Uterus (tissue), 4 donors: Measurements from ENCODE around the gene LRRC57. TPM values are rescaled to one million over a fixed set of nuclear protein-coding genes. Genes with fewer than 3 reads are reported as not detected.

Source experiments
- DNase-seq, 2 donors: peaks; one replicate each; pipeline ENCODE4 v3.0.0-alpha.2; 2019 to 2020
- H3K27ac ChIP-seq, 2 donors: fragments of 200-600 bp; sonication (generic); 1 replicate in 1 of 2; 2 replicates in 1 of 2; pipeline ENCODE4 v1.5.1; 2016 to 2018
- H3K27me3 ChIP-seq, 2 donors: fragments of 200-600 bp; sonication (generic); one replicate each; pipeline ENCODE4 v1.5.1; 2018 to 2019; ENCODE audit warnings: control low read depth in 1 of 2
- H3K36me3 ChIP-seq, 2 donors: fragments of 200-600 bp; sonication (generic); one replicate each; pipeline ENCODE4 v1.5.1; 2019; ENCODE audit warnings: control low read depth in 1 of 2
- H3K4me1 ChIP-seq, 2 donors: fragments of 200-600 bp; sonication (generic); one replicate each; pipeline ENCODE4 v1.5.1; 2018 to 2019; ENCODE audit warnings: control low read depth in 1 of 2
- H3K4me3 ChIP-seq, 2 donors: fragments of 200-600 bp; sonication (generic); 1 replicate in 1 of 2; 2 replicates in 1 of 2; pipeline ENCODE4 v1.5.1; 2018 to 2019; ENCODE audit warnings: mild to moderate bottlenecking in 1 of 2
- H3K9me3 ChIP-seq, 2 donors: fragments of 200-600 bp; sonication (generic); one replicate each; pipeline ENCODE4 v1.5.1; 2019; ENCODE audit warnings: control low read depth in 1 of 2
- CTCF ChIP-seq, 4 experiments: fragments of 200-600 bp in 2 of 4; fragments of 450-650 bp in 2 of 4; sonication (generic) in 2 of 4; IDR thresholded peaks; one replicate each; pipeline ENCODE4 v1.5.1; 2016 to 2019; ENCODE audit warnings: antibody characterized with exemption in 4 of 4, mild to moderate bottlenecking in 2 of 4, moderate library complexity in 1 of 4
- POLR2A ChIP-seq, 2 donors: fragments of 450-650 bp; IDR thresholded peaks; one replicate each; pipeline ENCODE4 v1.6.1; 2016; ENCODE audit warnings: antibody characterized with exemption in 2 of 2, mild to moderate bottlenecking in 1 of 2, moderate library complexity in 1 of 2
- intact Hi-C: fragments of 100-400 bp; cut with DNase I; formaldehyde crosslinking; loops from one replicate; pipeline ENCODE4 v1.15.1; 2023; ENCODE audit warnings: low total_unique reads
- total RNA-seq, 4 donors: library from RNA; depleted of rRNA in 3 of 4; stranded (reverse); fragments of >200 nt in 3 of 4; gene quantifications; one replicate each; pipeline versions ENCODE4 v1.1.0 to v1.2.4, GENCODE V29; 2014 to 2023
- donor health status: DM: yes; HTN: yes; CAD: no.

LRRC57 gene
- total RNA-seq, 4 donors from 2014 or later = 8.7 to 27.1 (median 21.9) TPM

DNA sequence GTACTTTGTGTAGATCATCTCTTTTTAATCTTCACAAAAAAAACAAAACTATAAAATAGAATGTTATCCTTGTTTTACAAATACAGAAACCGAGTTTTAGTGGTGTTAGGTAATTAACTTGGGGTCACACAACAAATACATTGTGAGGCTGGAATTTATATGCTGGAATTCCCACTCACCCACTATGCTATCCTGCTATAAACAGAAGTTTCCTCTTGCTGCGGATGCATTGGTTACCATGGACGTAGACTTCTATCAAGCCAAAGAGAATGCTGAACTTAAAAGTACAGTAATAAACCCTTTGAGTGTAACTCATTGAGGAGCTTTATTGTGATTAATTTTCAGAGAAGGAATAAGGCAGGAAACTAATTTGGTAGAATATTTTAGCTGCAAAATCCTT is 44.0 kb downstream of the LRRC57 start:
- DNase-seq = no peak
- H3K27ac ChIP-seq = peak overlapping the region; percentile 46 to 99
- H3K4me1 ChIP-seq = peaks cover 13 to 17% of the 10 kb centered on the region in 2 donors
- no peaks in the 10 kb centered on the region for H3K27me3 ChIP-seq
- TF ChIP-seq POLR2A (IDR thresholded peaks at IDR 0.05) = no peak
- no peak for TF ChIP-seq CTCF (IDR thresholded peaks at IDR 0.05)
- H3K36me3 ChIP-seq = no peaks in the 10 kb centered on the region
- no peaks in the 10 kb centered on the region for H3K9me3 ChIP-seq
- intact Hi-C loops = no loop called here
- no peak overlapping the region for H3K4me3 ChIP-seq

- no peak for DNase-seq
- TF ChIP-seq CTCF (IDR thresholded peaks at IDR 0.05) (no peak), POLR2A (IDR thresholded peaks at IDR 0.05) (no peak)
- Histone ChIP-seq H3K36me3 (no peaks in the 10 kb centered on the region), H3K27ac (peak overlapping the region; percentile 2 to 99), H3K4me1 (peaks cover 17 to 18% of the 10 kb centered on the region in 2 donors), H3K9me3 (no peaks in the 10 kb centered on the region), H3K4me3 (no peak overlapping the region), H3K27me3 (no peaks in the 10 kb centered on the region)
- intact Hi-C loops = no loop called here
These were observed 44.8 kb downstream of the LRRC57 start for GRCh38 chr15:42503825-42504224.

DNA sequence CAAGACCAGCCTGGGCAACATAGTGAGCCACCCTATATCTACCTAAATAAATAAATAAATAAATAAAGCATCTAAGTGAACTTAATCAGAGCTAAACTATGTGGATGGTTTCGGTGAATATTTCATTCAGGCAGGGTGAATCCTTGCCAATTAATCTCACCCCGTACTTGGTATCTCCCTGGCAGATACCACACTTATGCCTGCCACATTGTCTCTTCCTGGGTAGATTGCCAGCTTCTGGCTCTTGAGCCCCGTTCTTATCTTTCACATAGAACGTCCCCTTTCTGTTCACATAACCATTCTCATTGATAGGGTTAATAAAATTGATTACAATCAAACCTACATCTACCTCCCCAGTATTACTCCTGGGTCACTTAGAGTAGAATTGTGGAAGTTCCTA is 46.1 kb downstream of the LRRC57 start:
- Histone ChIP-seq H3K27me3 (no peaks in the 10 kb centered on the region), H3K4me1 (peaks cover 17% of the 10 kb centered on the region in 2 donors), H3K36me3 (no peaks in the 10 kb centered on the region), H3K27ac (peak overlapping the region; percentile 51 to 99), H3K4me3 (no peak overlapping the region), H3K9me3 (no peaks in the 10 kb centered on the region)
- DNase-seq = no peak
- no peak for TF ChIP-seq CTCF (IDR thresholded peaks at IDR 0.05)
- TF ChIP-seq POLR2A (IDR thresholded peaks at IDR 0.05) = no peak
- intact Hi-C loops = no loop called here

DNA sequence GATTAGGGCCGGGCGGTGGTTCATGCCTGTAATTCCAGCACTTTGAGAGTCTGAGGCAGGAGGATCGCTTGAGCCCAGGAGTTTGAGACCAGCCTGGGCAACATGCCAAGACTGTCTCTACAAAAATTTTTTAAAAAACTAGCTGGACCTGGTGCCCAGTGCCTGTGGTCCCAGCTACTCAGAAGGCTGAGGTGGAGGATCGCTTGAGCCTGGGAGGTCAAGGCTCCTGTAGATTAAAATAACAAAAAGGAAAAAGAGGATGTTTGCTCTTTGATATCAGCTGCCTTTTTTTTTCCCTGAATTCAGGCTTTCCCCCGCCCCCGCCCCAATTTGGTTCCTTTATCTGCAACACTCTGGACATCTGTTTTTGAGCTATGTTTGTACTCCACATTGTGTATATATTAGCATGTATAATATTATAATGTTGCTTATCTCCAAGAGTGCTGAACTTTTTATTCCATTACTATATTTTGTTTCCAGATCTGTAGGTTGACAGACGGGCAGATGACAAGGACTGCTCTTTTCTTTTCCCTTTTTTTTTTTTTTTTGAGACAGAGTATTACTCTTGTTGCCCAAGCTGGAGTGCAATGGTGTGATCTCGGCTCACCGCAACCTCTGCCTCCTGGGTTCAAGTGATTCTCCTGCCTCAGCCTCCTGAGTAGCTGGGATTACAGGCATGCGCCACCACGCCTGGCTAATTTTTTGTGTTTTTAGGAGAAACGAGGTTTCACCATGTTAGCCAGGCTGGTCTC is 48.6 kb downstream of the LRRC57 start:
- intact Hi-C loops = no loop called here
- Histone ChIP-seq H3K4me3 (no peak overlapping the region), H3K36me3 (no peaks in the 10 kb centered on the region), H3K9me3 (no peaks in the 10 kb centered on the region), H3K4me1 (peaks cover 12 to 14% of the 10 kb centered on the region in 2 donors), H3K27me3 (no peaks in the 10 kb centered on the region), H3K27ac (peak overlapping the region; percentile 81 to 99)
- no peak for TF ChIP-seq POLR2A (IDR thresholded peaks at IDR 0.05)
- TF ChIP-seq CTCF (IDR thresholded peaks at IDR 0.05) = no peak
- DNase-seq = no peak

DNA sequence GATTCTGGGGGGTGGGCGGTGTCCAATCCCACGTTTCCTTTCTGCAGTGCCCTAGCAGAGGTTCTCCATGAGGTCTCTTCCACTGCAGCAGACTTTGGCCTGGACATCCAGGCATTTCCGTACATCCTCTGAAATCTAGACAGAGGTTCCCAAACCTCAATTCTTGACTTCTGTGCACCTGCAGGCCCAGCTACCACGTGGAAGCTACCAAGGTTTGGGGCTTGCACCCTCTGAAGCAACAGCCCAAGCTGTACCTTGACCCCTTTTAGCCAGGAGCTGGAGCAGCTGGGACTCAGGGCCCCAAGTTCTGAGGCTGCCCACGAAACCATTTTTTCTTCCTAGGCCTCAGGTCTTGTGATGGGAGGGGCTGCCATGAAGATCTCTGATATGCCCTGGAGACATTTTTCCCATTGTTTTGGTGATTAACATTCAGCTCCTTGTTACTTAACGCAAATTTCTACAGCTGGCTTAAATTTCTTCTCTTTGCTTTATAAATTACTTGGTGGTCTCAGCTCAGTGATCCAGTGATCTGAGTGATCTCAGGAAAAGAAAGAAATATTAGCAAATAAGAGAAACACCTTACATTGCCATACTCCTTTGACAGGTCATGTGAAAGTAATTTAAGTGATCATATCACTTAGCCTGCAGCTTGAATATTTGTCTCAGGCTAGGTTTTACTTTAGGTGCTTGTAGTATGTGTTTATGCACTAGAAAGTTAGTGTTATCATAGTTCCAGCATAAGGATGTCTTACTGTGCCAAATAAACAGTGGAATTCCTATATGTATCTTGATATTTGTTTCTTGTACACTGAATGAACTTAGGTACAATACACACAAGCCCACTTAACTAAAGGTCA is 50.2 kb downstream of the LRRC57 start:
- peak overlapping the region; percentile 81 to 99 for H3K27ac ChIP-seq
- no peaks in the 10 kb centered on the region for H3K9me3 ChIP-seq
- TF ChIP-seq CTCF (IDR thresholded peaks at IDR 0.05) (no peak), POLR2A (IDR thresholded peaks at IDR 0.05) (no peak)
- no peaks in the 10 kb centered on the region for H3K27me3 ChIP-seq
- H3K36me3 ChIP-seq = no peaks in the 10 kb centered on the region
- intact Hi-C loops = no loop called here
- peaks cover 8 to 10% of the 10 kb centered on the region in 2 donors for H3K4me1 ChIP-seq
- DNase-seq = no peak
- no peak overlapping the region for H3K4me3 ChIP-seq
